Activated CD4-positive, alpha-beta T cell treated with anti-CD3 and anti-CD28 coated beads for 1 hour (primary cell): ENCODE results near the gene SMYD3.
"Not testable (repeated sequence)": the region's sequence is repeated elsewhere in the genome, so short reads cannot be mapped to it uniquely, and the experiment has no call there.

Source experiments
- DNase-seq: peaks from one replicate; pipeline ENCODE4 v3.0.0-alpha.2; 2020

The SMYD3 gene

GRCh38 chr1:246001142-246001836 is 505.8 kb downstream of the SMYD3 start:
- no peak for DNase-seq

GRCh38 chr1:246000638-246001015 is 506.5 kb downstream of the SMYD3 start:
- no peak for DNase-seq

DNA sequence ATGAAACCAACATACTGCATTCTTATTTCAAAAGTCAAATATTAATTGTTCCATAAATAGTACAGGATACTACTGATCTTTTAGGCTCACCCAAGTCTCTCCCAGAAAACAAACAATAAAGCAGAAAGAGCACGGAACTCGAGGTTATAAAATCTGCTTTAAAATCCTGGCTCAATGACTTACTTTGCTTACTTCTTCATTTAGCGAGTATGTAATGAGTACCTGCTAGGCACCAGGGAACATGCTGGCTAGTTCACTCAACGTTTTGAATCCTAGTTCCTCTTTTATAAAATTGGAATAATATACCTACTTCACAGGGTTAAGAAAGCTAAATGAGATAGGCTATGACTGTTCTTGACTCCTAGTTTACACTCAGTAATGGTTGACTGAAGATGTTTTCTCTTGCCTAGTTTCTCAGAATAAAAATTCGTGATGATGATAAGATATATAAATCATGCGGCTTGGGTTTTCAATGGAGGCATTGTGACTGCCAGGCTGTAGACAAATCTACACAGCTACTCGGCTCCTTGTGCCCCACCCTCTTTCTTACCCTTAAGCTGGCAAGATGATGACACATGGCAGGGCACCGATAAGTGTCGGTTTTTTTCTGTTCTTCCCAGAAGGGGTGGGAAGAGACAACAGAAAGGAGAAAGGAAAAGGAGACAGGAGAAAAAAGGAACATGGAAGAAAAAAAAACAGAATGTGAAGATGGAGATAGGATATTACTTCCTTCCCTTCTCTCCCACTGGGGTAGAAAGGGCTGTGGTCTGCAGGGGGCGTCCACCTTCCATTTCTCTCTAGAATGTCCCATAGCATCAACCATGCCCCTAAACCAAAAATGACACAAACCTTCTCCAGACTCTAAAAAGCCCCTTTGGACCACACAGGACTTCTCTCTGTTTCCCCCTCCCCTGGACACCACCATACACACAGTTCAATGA is 507.1 kb downstream of the SMYD3 start:
- no peak for DNase-seq

- no peak for DNase-seq
Observed at GRCh38 chr1:245997471-245998258, 509.4 kb downstream of the SMYD3 start.

- no peak for DNase-seq
Observed at GRCh38 chr1:245996811-245997210, 510.3 kb downstream of the SMYD3 start.

- no peak for DNase-seq
Observed at GRCh38 chr1:245995474-245995873, 511.6 kb downstream of the SMYD3 start.

- DNase-seq, result no peak
Observed at GRCh38 chr1:245991266-245991665, 515.8 kb downstream of the SMYD3 start.

DNA sequence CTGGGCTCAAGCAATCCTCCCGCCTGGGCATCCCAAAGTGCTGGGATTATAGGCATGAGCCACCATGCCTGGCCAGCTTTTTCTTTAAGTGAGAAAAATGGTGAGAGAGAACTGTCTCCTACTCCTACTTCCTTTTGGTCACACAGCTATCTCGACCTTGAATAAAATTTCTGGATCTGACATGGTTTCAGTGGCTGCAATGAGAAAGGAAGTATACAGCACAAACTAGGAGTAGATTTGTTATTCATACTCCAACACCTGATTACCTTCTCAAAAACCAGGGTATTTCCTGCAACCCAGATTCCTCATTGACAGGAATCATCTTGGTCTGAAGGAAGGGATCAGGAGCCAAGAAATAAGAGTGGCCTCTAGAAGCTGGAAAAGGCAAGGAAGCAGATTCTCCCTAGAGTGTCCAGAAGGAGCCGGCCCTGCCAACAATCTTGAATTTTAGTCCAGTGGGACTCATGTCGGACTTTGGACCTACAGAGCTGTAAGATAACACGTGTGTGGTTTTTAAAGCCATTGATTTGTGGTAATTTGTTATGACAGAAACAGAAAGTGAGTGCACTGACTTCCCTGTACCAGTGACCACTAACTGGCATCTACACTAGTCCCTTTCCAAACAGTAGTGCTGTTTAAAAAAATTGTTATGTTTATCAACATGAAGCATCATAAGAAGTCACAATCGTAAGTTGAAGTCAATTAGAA is 516.6 kb downstream of the SMYD3 start:
- no peak for DNase-seq

GRCh38 chr1:245988393-245989078 is 518.5 kb downstream of the SMYD3 start:
- DNase-seq, result no peak

GRCh38 chr1:245987997-245988392 is 519.1 kb downstream of the SMYD3 start:
- DNase-seq, result no peak

DNA sequence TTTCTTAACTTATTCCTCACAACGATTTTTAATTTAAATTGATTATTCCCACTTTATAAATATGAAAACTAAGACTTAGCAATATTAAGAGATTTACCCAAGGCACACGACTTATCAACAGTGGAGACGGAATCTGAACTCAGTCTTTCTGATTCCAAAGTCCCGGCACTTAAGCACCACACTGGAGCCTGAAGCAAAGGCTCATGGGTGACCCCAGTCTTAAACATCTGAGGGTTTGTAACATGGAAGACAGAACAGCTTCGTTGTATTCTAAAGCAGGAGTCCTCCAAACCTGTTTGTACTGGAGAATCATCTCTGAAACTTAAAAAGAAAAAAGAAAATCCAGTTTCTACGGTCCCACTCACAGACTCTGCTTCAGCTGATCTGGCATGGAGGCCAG is 519.5 kb downstream of the SMYD3 start:
- DNase-seq, result no peak

GRCh38 chr1:245987219-245987545 is 519.9 kb downstream of the SMYD3 start:
- no peak for DNase-seq

DNA sequence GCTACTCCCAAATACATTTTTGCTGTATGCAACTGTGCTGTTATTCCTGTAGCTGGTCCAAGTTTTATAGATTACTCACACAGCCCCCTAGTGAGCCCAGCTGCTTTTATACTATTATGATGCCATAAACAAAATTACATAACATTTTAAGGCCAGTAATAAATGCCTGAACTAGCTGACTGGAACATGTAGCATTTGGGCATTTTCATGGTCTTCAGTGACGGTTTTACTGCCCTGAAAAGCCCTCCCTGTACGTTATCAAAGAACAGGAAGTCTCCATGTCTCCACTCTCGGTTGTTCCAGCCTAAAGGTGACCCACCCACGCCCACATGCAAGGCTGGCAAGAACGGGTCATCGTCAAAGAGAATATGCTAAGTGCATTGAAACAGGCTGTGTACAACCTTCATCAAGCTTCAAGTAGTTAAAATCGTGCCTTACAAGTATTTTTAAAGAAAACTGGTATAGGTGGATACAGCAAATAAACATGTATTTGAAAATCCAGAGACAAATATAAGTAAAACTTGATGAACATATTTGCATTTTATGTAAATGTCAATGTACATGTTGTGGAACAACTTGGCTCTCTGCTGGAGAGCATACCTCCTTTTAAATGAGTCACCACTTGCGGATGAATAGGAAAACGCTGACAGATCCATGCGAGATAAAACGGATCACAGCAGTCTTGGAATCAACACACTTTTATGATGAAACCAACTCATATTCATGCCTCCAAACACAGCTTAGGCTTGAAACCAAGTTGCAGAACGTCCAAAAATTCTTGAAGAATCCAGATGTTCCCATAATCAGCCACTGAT is 520.5 kb downstream of the SMYD3 start:
- no peak for DNase-seq

GRCh38 chr1:245984390-245985155 is 522.5 kb downstream of the SMYD3 start:
- no peak for DNase-seq

DNA sequence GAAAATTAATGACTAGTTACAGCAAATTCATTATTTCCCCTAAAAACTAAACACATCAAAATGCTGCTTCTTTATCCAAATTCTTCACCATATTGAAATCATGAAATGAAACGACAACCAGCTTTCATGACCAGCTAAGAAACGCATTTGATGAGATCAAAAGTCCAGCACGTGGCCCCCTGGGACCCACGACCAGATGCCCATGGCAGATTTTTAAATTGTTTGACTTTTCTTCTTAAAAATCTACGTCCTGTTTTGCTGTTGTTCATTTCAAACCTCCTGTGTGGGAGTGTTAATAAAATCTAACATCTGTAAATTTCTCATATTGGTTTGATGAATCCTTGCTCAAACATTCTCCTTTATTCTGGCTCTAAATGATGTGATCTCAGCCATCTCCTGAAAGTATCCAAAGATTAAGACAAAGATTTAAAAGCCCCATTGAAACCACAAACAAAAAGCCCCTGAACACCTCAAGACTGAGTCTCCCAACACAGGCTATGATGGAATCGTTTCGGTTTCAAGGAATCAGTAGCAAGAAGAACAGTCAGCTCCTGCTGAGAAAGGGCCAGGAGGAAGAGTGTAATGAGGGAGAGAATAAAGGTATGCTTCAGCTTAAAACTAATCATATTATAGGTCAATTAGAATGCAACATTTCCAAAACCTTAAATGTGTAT is 523.6 kb downstream of the SMYD3 start:
- no peak for DNase-seq

- DNase-seq, result no peak
Observed at GRCh38 chr1:245979589-245979988, 527.5 kb downstream of the SMYD3 start.

DNA sequence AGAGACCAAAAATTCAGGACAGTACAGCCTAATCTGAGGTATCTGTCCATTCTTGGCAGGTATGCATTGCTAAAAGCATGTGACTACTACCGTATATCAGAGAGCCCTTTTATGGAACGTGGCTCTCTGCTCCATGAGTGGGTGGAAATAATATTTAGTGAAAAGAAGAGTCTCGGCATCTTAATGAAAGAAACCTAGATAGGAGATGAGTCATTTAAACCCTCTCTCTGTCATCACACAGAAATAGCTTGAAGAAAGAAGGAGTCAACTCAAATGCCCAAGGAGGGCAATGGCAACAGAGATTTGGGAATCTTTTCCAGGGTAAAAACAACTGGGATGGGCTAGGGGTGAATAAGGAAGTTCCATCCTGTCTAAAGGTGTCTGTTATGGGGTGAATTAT is 528.2 kb downstream of the SMYD3 start:
- DNase-seq, result no peak

GRCh38 chr1:245972476-245972875 is 534.6 kb downstream of the SMYD3 start:
- DNase-seq, result no peak

DNA sequence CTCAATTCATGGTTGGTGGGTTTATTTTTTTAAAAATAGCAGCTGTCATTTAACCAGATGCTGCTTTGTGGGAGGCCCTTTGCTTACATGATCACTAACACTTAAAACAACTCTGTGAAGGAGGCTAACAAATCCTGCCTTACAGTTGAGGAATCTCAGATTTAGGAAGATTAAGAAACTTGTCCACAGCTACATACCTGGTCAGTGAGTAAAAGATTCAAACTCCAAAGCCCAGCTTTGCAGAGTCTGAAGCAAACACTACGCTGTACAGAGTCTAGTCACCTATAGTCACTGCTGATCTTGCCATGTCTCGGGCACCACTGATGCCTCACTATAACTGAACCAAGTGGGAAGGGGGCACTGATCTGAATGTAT is 535.4 kb downstream of the SMYD3 start:
- DNase-seq, result no peak

DNA sequence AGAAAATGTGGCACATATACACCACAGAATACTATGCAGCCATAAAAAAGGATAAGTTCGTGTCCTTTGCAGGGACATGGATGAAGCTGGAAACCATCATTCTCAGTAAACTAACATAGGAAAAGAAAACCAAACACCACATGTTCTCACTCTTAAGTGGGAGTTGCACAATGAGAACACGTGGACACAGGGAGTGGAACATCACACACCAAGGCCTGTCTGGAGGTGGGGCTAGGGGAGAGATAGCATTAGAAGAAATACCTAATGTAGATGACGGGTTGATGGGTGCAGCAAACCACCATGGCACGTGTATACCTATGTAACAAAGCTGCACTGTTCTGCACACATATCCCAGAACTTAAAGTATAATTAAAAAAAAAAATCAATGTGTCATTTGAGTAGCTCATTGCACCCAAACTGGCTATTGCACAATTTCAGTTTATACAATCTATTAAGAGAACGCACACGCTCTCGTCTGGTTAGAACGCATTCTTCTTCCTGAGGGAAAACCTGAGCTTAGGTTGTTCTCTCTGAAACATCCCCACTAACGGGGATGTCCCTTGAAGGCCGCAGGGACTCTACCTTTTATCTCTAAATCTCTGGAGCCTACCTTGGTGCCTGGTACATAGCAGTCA is 535.9 kb downstream of the SMYD3 start:
- DNase-seq, result not testable (repeated sequence)
